HFFc6 (cell line): ENCODE measurements around the gene FMN1. TPM values are rescaled to one million over a fixed set of nuclear protein-coding genes. Genes with fewer than 3 reads are reported as not detected.

ENCODE experiments used
- DNase-seq: peaks from one replicate; pipeline ENCODE4 v3.0.0-alpha.2; 2018
- H3K27ac Mint-ChIP-seq: 2 replicates; pipeline ENCODE4 v1.8.0; 2020; ENCODE audit warnings: mild to moderate bottlenecking, mixed read lengths
- H3K27me3 Mint-ChIP-seq: 2 replicates; pipeline ENCODE4 v1.8.0; 2021; ENCODE audit warnings: mild to moderate bottlenecking, moderate library complexity, mixed read lengths; ENCODE audit not compliant: insufficient read depth
- H3K36me3 Mint-ChIP-seq: 2 replicates; pipeline ENCODE4 v1.8.0; 2021; ENCODE audit warnings: low read depth, mixed read lengths
- H3K4me1 Mint-ChIP-seq: 2 replicates; pipeline ENCODE4 v1.8.0; 2020; ENCODE audit warnings: low read depth, mixed read lengths
- H3K4me3 Mint-ChIP-seq: 2 replicates; pipeline ENCODE4 v1.8.0; 2020; ENCODE audit warnings: mild to moderate bottlenecking, moderate library complexity, mixed read lengths
- H3K9me3 Mint-ChIP-seq: 2 replicates; pipeline ENCODE4 v1.8.0; 2020; ENCODE audit warnings: mild to moderate bottlenecking, mixed read lengths
- CTCF ChIP-seq: fragments of 200-600 bp; sonication (generic); IDR thresholded peaks from 2 replicates; pipeline ENCODE4 v1.5.0; 2021; ENCODE audit warnings: antibody characterized with exemption, mild to moderate bottlenecking
- total RNA-seq, 6 experiments: library from RNA; stranded (reverse); fragmentation: NEBNext Ultra II Directional; extraction: Animal tissue kit (Norgen Biotek cat#: 25700); gene quantifications; 2 replicates in 1 of 6; 3 replicates in 5 of 6; pipeline ENCODE4 v1.2.3, GENCODE V29; 2021

The FMN1 gene
- total RNA-seq, 6 experiments from 2014 or later, result 8.3 to 14.0 (median 12.6) TPM

GRCh38 chr15:33148129-33148751 is 46.3 kb downstream of the FMN1 start:
- DNase-seq, result no peak
- H3K9me3 Mint-ChIP-seq, result peaks cover 5% of the 10 kb centered on the region; the same call in 1 of the 2 replicates
- H3K27ac Mint-ChIP-seq, result no peak overlapping the region
- no peak for TF ChIP-seq CTCF
- no peak overlapping the region for H3K4me3 Mint-ChIP-seq
- peaks cover 33% of the 10 kb centered on the region for H3K4me1 Mint-ChIP-seq
- H3K27me3 Mint-ChIP-seq, result peaks cover 13% of the 10 kb centered on the region
- H3K36me3 Mint-ChIP-seq, result peaks cover 11% of the 10 kb centered on the region

- H3K27ac Mint-ChIP-seq, result peak overlapping the region; percentile 79; the same call in 1 of the 2 replicates
- peaks cover 9% of the 10 kb centered on the region for H3K27me3 Mint-ChIP-seq
- peaks cover 11% of the 10 kb centered on the region for H3K36me3 Mint-ChIP-seq
- peaks cover 5% of the 10 kb centered on the region; the same call in 1 of the 2 replicates for H3K9me3 Mint-ChIP-seq
- no peak overlapping the region; the same call in 1 of the 2 replicates for H3K4me3 Mint-ChIP-seq
- no peak for TF ChIP-seq CTCF
- peaks cover 24% of the 10 kb centered on the region for H3K4me1 Mint-ChIP-seq
- DNase-seq, result no peak
Observed at GRCh38 chr15:33146051-33146450, 48.5 kb downstream of the FMN1 start.

- peak overlapping the region; percentile 16; the same call in 1 of the 2 replicates for H3K4me3 Mint-ChIP-seq
- no peak for DNase-seq
- peaks cover 11% of the 10 kb centered on the region for H3K36me3 Mint-ChIP-seq
Observed at GRCh38 chr15:33145447-33145846, 49.1 kb downstream of the FMN1 start.

GRCh38 chr15:33142708-33143107 is 51.8 kb downstream of the FMN1 start:
- TF ChIP-seq CTCF, result no peak

More at GRCh38 chr15:33145447-33145846, 49.1 kb downstream of the FMN1 start:
- no peak for TF ChIP-seq CTCF
- Mint-ChIP-seq H3K9me3 (peaks cover 5% of the 10 kb centered on the region; the same call in 1 of the 2 replicates), H3K27me3 (peaks cover 4% of the 10 kb centered on the region), H3K27ac (peak overlapping the region; percentile 79), H3K4me1 (peaks cover 24% of the 10 kb centered on the region)

GRCh38 chr15:33138000-33138399 is 56.5 kb downstream of the FMN1 start:
- peaks cover 6% of the 10 kb centered on the region for H3K27me3 Mint-ChIP-seq
- no peak for TF ChIP-seq CTCF
- H3K4me1 Mint-ChIP-seq, result peaks cover 30% of the 10 kb centered on the region
- H3K27ac Mint-ChIP-seq, result no peak overlapping the region
- H3K9me3 Mint-ChIP-seq, result no peaks in the 10 kb centered on the region
- no peaks in the 10 kb centered on the region for H3K36me3 Mint-ChIP-seq
- DNase-seq, result no peak
- H3K4me3 Mint-ChIP-seq, result no peak overlapping the region

More at GRCh38 chr15:33142708-33143107, 51.8 kb downstream of the FMN1 start:
- Mint-ChIP-seq H3K36me3 (peaks cover 11% of the 10 kb centered on the region), H3K4me1 (peaks cover 27% of the 10 kb centered on the region), H3K9me3 (peaks cover 5% of the 10 kb centered on the region; the same call in 1 of the 2 replicates), H3K27ac (no peak overlapping the region), H3K4me3 (no peak overlapping the region), H3K27me3 (peaks cover 6% of the 10 kb centered on the region; the same call in 1 of the 2 replicates)
- no peak for DNase-seq
